ENCODE data around the gene WDR33.

WDR33 gene

GRCh38 chr2:127715778-127716449, 95.1 kb downstream of the WDR33 start:
- TF ChIP-seq CTCF (IDR thresholded peaks at IDR 0.05; ENCODE audit: low read depth, low read length), result no peak
- no peak overlapping the region for H3K27ac ChIP-seq
- H3K4me3 ChIP-seq (ENCODE audit: low read depth, low read length), result no peak overlapping the region
- H3K9me3 ChIP-seq (ENCODE audit: severe bottlenecking), result no peaks in the 10 kb centered on the region
- peaks cover 72% of the 10 kb centered on the region for H3K36me3 ChIP-seq
- no peaks in the 10 kb centered on the region for H3K27me3 ChIP-seq (ENCODE audit: insufficient read depth, low read depth, severe bottlenecking)
- DNase-seq, result no peak

- no peak for TF ChIP-seq CTCF (IDR thresholded peaks at IDR 0.05; ENCODE audit: low read depth, low read length)
- H3K27me3 ChIP-seq (ENCODE audit: insufficient read depth, low read depth, severe bottlenecking), result no peaks in the 10 kb centered on the region
- no peak for DNase-seq
- H3K27ac ChIP-seq, result no peak overlapping the region
- H3K4me3 ChIP-seq (ENCODE audit: low read depth, low read length), result no peak overlapping the region
- no peaks in the 10 kb centered on the region for H3K9me3 ChIP-seq (ENCODE audit: severe bottlenecking)
- H3K36me3 ChIP-seq, result peaks cover 72% of the 10 kb centered on the region
These were observed 97.4 kb downstream of the WDR33 start for GRCh38 chr2:127713562-127713961.

GRCh38 chr2:127712999-127713398, 98.0 kb downstream of the WDR33 start:
- no peak for TF ChIP-seq CTCF (IDR thresholded peaks at IDR 0.05; ENCODE audit: low read depth, low read length)
- Histone ChIP-seq H3K27ac (no peak overlapping the region), H3K27me3 (ENCODE audit: insufficient read depth, low read depth, severe bottlenecking) (no peaks in the 10 kb centered on the region), H3K36me3 (peaks cover 72% of the 10 kb centered on the region), H3K9me3 (ENCODE audit: severe bottlenecking) (no peaks in the 10 kb centered on the region), H3K4me3 (ENCODE audit: low read depth, low read length) (no peak overlapping the region)
- no peak for DNase-seq

- TF ChIP-seq CTCF (IDR thresholded peaks at IDR 0.05; ENCODE audit: low read depth, low read length), result no peak
- no peak overlapping the region for H3K4me3 ChIP-seq (ENCODE audit: low read depth, low read length)
- H3K27me3 ChIP-seq (ENCODE audit: insufficient read depth, low read depth, severe bottlenecking), result no peaks in the 10 kb centered on the region
- H3K27ac ChIP-seq, result no peak overlapping the region
- H3K36me3 ChIP-seq, result peaks cover 73% of the 10 kb centered on the region
- no peak for DNase-seq
- H3K9me3 ChIP-seq (ENCODE audit: severe bottlenecking), result no peaks in the 10 kb centered on the region
These were observed 101.6 kb downstream of the WDR33 start for GRCh38 chr2:127709336-127709735.

- Histone ChIP-seq H3K27ac (no peak overlapping the region), H3K36me3 (peaks cover 72% of the 10 kb centered on the region)
- no peak for DNase-seq
These were observed 102.9 kb downstream of the WDR33 start for GRCh38 chr2:127707890-127708648.

More at GRCh38 chr2:127707890-127708648, 102.9 kb downstream of the WDR33 start:
- TF ChIP-seq CTCF (IDR thresholded peaks at IDR 0.05; ENCODE audit: low read depth, low read length), result no peak
- Histone ChIP-seq H3K27me3 (ENCODE audit: insufficient read depth, low read depth, severe bottlenecking) (no peaks in the 10 kb centered on the region), H3K4me3 (ENCODE audit: low read depth, low read length) (no peak overlapping the region), H3K9me3 (ENCODE audit: severe bottlenecking) (no peaks in the 10 kb centered on the region)
